SK-N-MC (cell line): ENCODE data around the gene ADARB2.

ENCODE experiments used
- EZH2 ChIP-seq: fragments of 200-600 bp; sonication (generic); IDR thresholded peaks from one replicate; pipeline ENCODE4 v1.6.1; 2017; ENCODE audit warnings: antibody characterized with exemption
- POLR2AphosphoS5 ChIP-seq: IDR thresholded peaks from 2 replicates; pipeline ENCODE4 v1.6.1; 2012; ENCODE audit warnings: mild to moderate bottlenecking, low read depth, low read length, borderline replicate concordance

GRCh38 chr10:1169981-1170866, 567.1 kb downstream of the ADARB2 start:
- TF ChIP-seq POLR2AphosphoS5: no peak
- TF ChIP-seq EZH2: no peak
